ENCODE results near the gene PHF2.

DNA sequence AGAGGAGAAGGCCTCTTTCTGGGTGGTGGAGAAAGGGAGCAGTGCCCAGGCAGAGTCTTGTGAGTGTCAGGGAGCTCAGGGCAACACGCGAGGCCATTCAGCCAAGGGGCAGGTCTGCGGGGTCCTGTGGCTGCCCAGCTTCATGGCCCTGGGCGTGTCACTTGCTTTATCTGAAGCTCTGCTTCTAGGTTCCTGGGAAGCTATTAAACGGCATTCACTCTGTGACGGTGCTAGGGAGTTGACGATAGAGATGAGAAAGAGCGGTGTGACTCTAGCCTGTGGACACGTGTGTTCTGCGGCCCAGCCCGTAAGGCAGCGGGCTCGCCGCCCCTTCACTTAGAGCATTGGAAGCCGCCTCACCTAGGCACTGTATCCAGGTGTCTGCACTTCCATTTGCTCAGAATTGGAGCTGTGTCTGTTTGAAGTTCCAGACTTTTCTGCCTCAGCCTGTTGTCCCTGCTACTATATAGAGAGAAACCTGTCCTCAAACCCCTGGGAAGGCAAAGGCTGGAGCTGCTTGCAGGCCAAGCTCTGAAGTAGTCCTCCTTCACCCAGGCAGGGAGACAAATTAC lies 88.3 kb downstream of the PHF2 start:
- TF ChIP-seq CTCF (IDR thresholded peaks at IDR 0.05; ENCODE audit: insufficient read depth, low read length, poor library complexity, severe bottlenecking) (no peak), EZH2phosphoT487 (conservative IDR thresholded peaks at IDR 0.05; ENCODE audit: low read length) (no peak)

All from SU-DHL-6 (cell line).